ENCODE results near the gene MUCL1.
"Not testable (repeated sequence)": the region's sequence is repeated elsewhere in the genome, so short reads cannot be mapped to it uniquely, and the experiment has no call there.

The MUCL1 gene

GRCh38 chr12:54853933-54854538 lies at the start of gene MUCL1:
TSS of gene MUCL1 (plus strand) at chr12:54854516. CDS start at chr12:54854583, 67 bp downstream.
- peak in 22 of 56 donors; percentile 1 to 55 (median 6) for DNase-seq

GRCh38 chr12:54821676-54822075 lies 32.6 kb upstream of the MUCL1 start:
- DNase-seq = no peak

- no peak for DNase-seq
These were observed 29.9 kb upstream of the MUCL1 start for GRCh38 chr12:54824402-54824801.

- no peak for DNase-seq
These were observed 24.8 kb upstream of the MUCL1 start for GRCh38 chr12:54829511-54829910.

- DNase-seq = no peak
These were observed 24.1 kb upstream of the MUCL1 start for GRCh38 chr12:54830199-54830598.

GRCh38 chr12:54831631-54832030 lies 22.7 kb upstream of the MUCL1 start:
- DNase-seq = no peak

- no peak for DNase-seq
These were observed 14.0 kb upstream of the MUCL1 start for GRCh38 chr12:54840244-54840865.

- DNase-seq = no peak
These were observed 3.1 kb downstream of the MUCL1 start for GRCh38 chr12:54857406-54857805.

GRCh38 chr12:54858562-54858961 lies 4.2 kb downstream of the MUCL1 start:
- no peak for DNase-seq

- no peak for DNase-seq
These were observed 5.2 kb downstream of the MUCL1 start for GRCh38 chr12:54859502-54859901.

GRCh38 chr12:54861927-54862326 lies 7.6 kb downstream of the MUCL1 start:
- DNase-seq = no peak

- DNase-seq = no peak
These were observed 9.8 kb downstream of the MUCL1 start for GRCh38 chr12:54863948-54864618.

GRCh38 chr12:54865683-54866324 lies 11.5 kb downstream of the MUCL1 start:
- no peak for DNase-seq

GRCh38 chr12:54868690-54869089 lies 14.4 kb downstream of the MUCL1 start:
- DNase-seq = no peak

GRCh38 chr12:54870048-54870447 lies 15.7 kb downstream of the MUCL1 start:
- DNase-seq = no peak

- DNase-seq = no peak
These were observed 16.3 kb downstream of the MUCL1 start for GRCh38 chr12:54870617-54871016.

GRCh38 chr12:54879150-54879549 lies 24.8 kb downstream of the MUCL1 start:
- no peak for DNase-seq

GRCh38 chr12:54879579-54879978 lies 25.3 kb downstream of the MUCL1 start:
- DNase-seq = no peak

- no peak for DNase-seq
These were observed 27.8 kb downstream of the MUCL1 start for GRCh38 chr12:54882079-54882478.

GRCh38 chr12:54882597-54882996 lies 28.3 kb downstream of the MUCL1 start:
- not testable (repeated sequence) for DNase-seq

GRCh38 chr12:54888428-54888827 lies 34.1 kb downstream of the MUCL1 start:
- not testable (repeated sequence) for DNase-seq

GRCh38 chr12:54890339-54890738 lies 36.0 kb downstream of the MUCL1 start:
- DNase-seq = no peak

All from nucleus accumbens (tissue), 56 donors.